HUES48 (cell line): ENCODE measurements around the gene TMPRSS7.

Experiments used
- H3K27ac ChIP-seq: one replicate; pipeline ENCODE4 v1.7.0; 2013; ENCODE audit warnings: low read depth, low read length, inconsistent platforms
- H3K27me3 ChIP-seq: 2 replicates; pipeline ENCODE4 v1.6.1; 2013; ENCODE audit warnings: mild to moderate bottlenecking, low read length; ENCODE audit not compliant: control insufficient read depth, insufficient read depth
- H3K36me3 ChIP-seq: 2 replicates; pipeline ENCODE4 v1.6.1; 2013; ENCODE audit warnings: low read length; ENCODE audit not compliant: control insufficient read depth, insufficient read depth
- H3K4me1 ChIP-seq: 2 replicates; pipeline ENCODE4 v1.6.1; 2013; ENCODE audit warnings: mild to moderate bottlenecking, low read length; ENCODE audit not compliant: control insufficient read depth, insufficient read depth
- H3K4me3 ChIP-seq: 2 replicates; pipeline ENCODE4 v1.5.1; 2013; ENCODE audit warnings: mild to moderate bottlenecking, low read depth, low read length
- H3K9ac ChIP-seq: 2 replicates; pipeline ENCODE4 v1.6.1; 2013; ENCODE audit warnings: mild to moderate bottlenecking, low read depth, low read length, moderate library complexity
- H3K9me3 ChIP-seq: 2 replicates; pipeline ENCODE4 v1.6.1; 2013; ENCODE audit warnings: low read length; ENCODE audit not compliant: control insufficient read depth, insufficient read depth

TMPRSS7 gene

GRCh38 chr3:112109322-112109721 is 74.8 kb downstream of the TMPRSS7 start:
- no peak overlapping the region for H3K9ac ChIP-seq
- H3K27ac ChIP-seq = no peak overlapping the region
- H3K4me1 ChIP-seq = no peaks in the 10 kb centered on the region
- H3K9me3 ChIP-seq = no peaks in the 10 kb centered on the region
- H3K27me3 ChIP-seq = no peaks in the 10 kb centered on the region
- peaks cover 26% of the 10 kb centered on the region for H3K36me3 ChIP-seq
- H3K4me3 ChIP-seq = no peak overlapping the region

- H3K4me1 ChIP-seq = no peaks in the 10 kb centered on the region
- no peak overlapping the region for H3K4me3 ChIP-seq
- H3K27ac ChIP-seq = no peak overlapping the region
- no peaks in the 10 kb centered on the region for H3K27me3 ChIP-seq
- no peak overlapping the region for H3K9ac ChIP-seq
- peaks cover 20% of the 10 kb centered on the region for H3K36me3 ChIP-seq
- H3K9me3 ChIP-seq = no peaks in the 10 kb centered on the region
Observed at GRCh38 chr3:112111785-112112402, 77.4 kb downstream of the TMPRSS7 start.

- no peak overlapping the region for H3K4me3 ChIP-seq
- H3K9me3 ChIP-seq = no peaks in the 10 kb centered on the region
- H3K9ac ChIP-seq = no peak overlapping the region
- no peaks in the 10 kb centered on the region for H3K27me3 ChIP-seq
- no peaks in the 10 kb centered on the region for H3K4me1 ChIP-seq
- peaks cover 22% of the 10 kb centered on the region; the same call in 1 of the 2 replicates for H3K36me3 ChIP-seq
- H3K27ac ChIP-seq = no peak overlapping the region
Observed at GRCh38 chr3:112114576-112115160, 80.1 kb downstream of the TMPRSS7 start.

- no peaks in the 10 kb centered on the region for H3K27me3 ChIP-seq
- H3K4me1 ChIP-seq = no peaks in the 10 kb centered on the region
- no peak overlapping the region for H3K4me3 ChIP-seq
- H3K36me3 ChIP-seq = peaks cover 20% of the 10 kb centered on the region; the same call in 1 of the 2 replicates
- no peaks in the 10 kb centered on the region for H3K9me3 ChIP-seq
- no peak overlapping the region for H3K27ac ChIP-seq
- no peak overlapping the region for H3K9ac ChIP-seq
Observed at GRCh38 chr3:112115161-112115739, 80.7 kb downstream of the TMPRSS7 start.

DNA sequence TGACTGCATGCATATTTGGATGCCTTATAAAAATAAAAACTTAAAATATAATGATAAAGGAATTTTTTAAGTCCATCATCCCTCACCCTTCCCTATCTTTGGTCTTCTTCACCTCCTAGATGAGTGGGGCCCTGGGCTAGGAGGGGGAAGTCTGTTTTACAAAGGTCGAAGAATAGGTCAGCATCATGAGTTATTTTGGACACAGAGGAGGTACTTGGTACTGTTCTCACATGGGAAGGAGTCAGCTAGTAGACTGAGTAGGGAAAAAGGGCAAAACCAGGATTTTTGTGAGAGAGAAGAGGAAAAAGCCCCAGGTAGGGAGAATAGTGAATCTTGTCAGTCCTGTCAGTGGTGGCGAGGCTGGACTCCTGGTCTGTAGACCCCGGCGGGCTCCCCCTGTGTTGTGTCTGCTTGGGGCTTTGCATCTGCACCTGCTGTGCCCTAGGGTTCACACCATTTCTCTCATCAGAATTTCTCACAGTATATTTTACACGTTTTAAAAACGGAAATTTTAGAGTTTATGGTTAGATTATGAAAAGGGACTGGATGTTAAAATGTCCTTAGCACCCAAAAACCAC is 81.4 kb downstream of the TMPRSS7 start:
- no peaks in the 10 kb centered on the region for H3K9me3 ChIP-seq
- H3K9ac ChIP-seq = no peak overlapping the region
- H3K27ac ChIP-seq = no peak overlapping the region
- H3K27me3 ChIP-seq = no peaks in the 10 kb centered on the region
- H3K4me1 ChIP-seq = no peaks in the 10 kb centered on the region
- peaks cover 20% of the 10 kb centered on the region; the same call in 1 of the 2 replicates for H3K36me3 ChIP-seq
- no peak overlapping the region for H3K4me3 ChIP-seq

GRCh38 chr3:112116748-112117186 is 82.2 kb downstream of the TMPRSS7 start:
- H3K36me3 ChIP-seq = peaks cover 20% of the 10 kb centered on the region; the same call in 1 of the 2 replicates
- H3K27me3 ChIP-seq = no peaks in the 10 kb centered on the region
- H3K4me3 ChIP-seq = no peak overlapping the region
- no peak overlapping the region for H3K27ac ChIP-seq
- no peaks in the 10 kb centered on the region for H3K9me3 ChIP-seq
- H3K9ac ChIP-seq = no peak overlapping the region
- no peaks in the 10 kb centered on the region for H3K4me1 ChIP-seq

GRCh38 chr3:112117415-112117814 is 82.9 kb downstream of the TMPRSS7 start:
- Histone ChIP-seq H3K4me1 (no peaks in the 10 kb centered on the region), H3K27ac (no peak overlapping the region), H3K36me3 (peaks cover 20% of the 10 kb centered on the region; the same call in 1 of the 2 replicates), H3K9me3 (no peaks in the 10 kb centered on the region), H3K9ac (no peak overlapping the region), H3K4me3 (no peak overlapping the region), H3K27me3 (no peaks in the 10 kb centered on the region)

GRCh38 chr3:112117841-112118571 is 83.5 kb downstream of the TMPRSS7 start:
- no peaks in the 10 kb centered on the region for H3K9me3 ChIP-seq
- no peak overlapping the region for H3K4me3 ChIP-seq
- no peaks in the 10 kb centered on the region for H3K4me1 ChIP-seq
- no peak overlapping the region for H3K27ac ChIP-seq
- H3K36me3 ChIP-seq = peaks cover 17% of the 10 kb centered on the region; the same call in 1 of the 2 replicates
- no peaks in the 10 kb centered on the region for H3K27me3 ChIP-seq
- H3K9ac ChIP-seq = no peak overlapping the region

GRCh38 chr3:112119962-112120836 is 85.7 kb downstream of the TMPRSS7 start:
- H3K4me3 ChIP-seq = no peak overlapping the region
- H3K9me3 ChIP-seq = no peaks in the 10 kb centered on the region
- peaks cover 6% of the 10 kb centered on the region for H3K4me1 ChIP-seq
- H3K36me3 ChIP-seq = 0 out of 2 replicates have a peak, but pooled peaks cover 7% of the 10 kb centered on the region
- H3K27me3 ChIP-seq = no peaks in the 10 kb centered on the region
- no peak overlapping the region for H3K9ac ChIP-seq
- no peak overlapping the region for H3K27ac ChIP-seq
